ENCODE results near the gene SETBP1. TPM values are rescaled to one million over a fixed set of nuclear protein-coding genes. Genes with fewer than 3 reads are reported as not detected.

Gene SETBP1
- polyA plus RNA-seq, 1 experiment: 0.71 TPM

- H3K27me3 ChIP-seq (ENCODE audit: control insufficient read depth, insufficient read depth, low read length): peaks cover 3% of the 10 kb centered on the region
- CTCF ChIA-PET: interaction anchor here (1.3 kb wide), 1 partner anchor 296 kb away, joined by 5 read pairs; no protein-coding TSS in a partner anchor
- TF ChIP-seq CTCF (IDR thresholded peaks at IDR 0.05; ENCODE audit: low read depth, low read length): no peak
Observed at GRCh38 chr18:44917216-44918141, 236.8 kb downstream of the SETBP1 start.

GRCh38 chr18:44918142-44918476 is 237.4 kb downstream of the SETBP1 start:
- DNase-seq (ENCODE audit: low read depth, low spot score): no peak
- ChIA-PET CTCF (no interaction called here), POLR2A (no interaction called here)
- Histone ChIP-seq H3K27me3 (ENCODE audit: control insufficient read depth, insufficient read depth, low read length) (peaks cover 3% of the 10 kb centered on the region), H3K27ac (ENCODE audit: low read depth, low read length) (no peak overlapping the region), H3K9me3 (ENCODE audit: control insufficient read depth, insufficient read depth, low read length) (no peaks in the 10 kb centered on the region), H3K4me3 (ENCODE audit: low read depth, low read length) (no peak overlapping the region)
- TF ChIP-seq CTCF (IDR thresholded peaks at IDR 0.05; ENCODE audit: low read depth, low read length): no peak

More at GRCh38 chr18:44917216-44918141, 236.8 kb downstream of the SETBP1 start:
- POLR2A ChIA-PET: no interaction called here
- Histone ChIP-seq H3K9me3 (ENCODE audit: control insufficient read depth, insufficient read depth, low read length) (no peaks in the 10 kb centered on the region), H3K4me3 (ENCODE audit: low read depth, low read length) (no peak overlapping the region), H3K27ac (ENCODE audit: low read depth, low read length) (no peak overlapping the region)
- DNase-seq (ENCODE audit: low read depth, low spot score): no peak

DNA sequence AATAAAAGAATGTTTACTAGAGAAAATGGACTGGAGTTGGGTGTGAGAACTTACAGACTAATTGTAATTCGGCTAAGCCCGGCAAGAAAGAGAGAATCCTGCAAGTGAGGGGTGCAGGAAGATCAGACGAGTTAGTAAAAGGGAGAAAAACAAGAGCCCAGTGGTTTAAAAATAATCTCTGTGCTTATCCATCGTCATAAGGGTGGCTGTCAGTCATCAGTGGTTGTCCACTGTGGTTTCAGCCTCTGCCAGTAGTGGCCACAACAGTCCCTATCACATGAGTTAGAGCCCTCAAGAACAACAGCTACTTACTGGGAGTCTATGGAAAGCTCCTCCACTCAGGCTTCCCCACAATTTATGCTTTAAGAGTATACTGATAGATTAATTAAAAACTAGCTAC is 239.8 kb downstream of the SETBP1 start:
- DNase-seq (ENCODE audit: low read depth, low spot score): no peak
- POLR2A ChIA-PET: no interaction called here
- CTCF ChIA-PET: no interaction called here
- Histone ChIP-seq H3K27ac (ENCODE audit: low read depth, low read length) (no peak overlapping the region), H3K9me3 (ENCODE audit: control insufficient read depth, insufficient read depth, low read length) (no peaks in the 10 kb centered on the region), H3K27me3 (ENCODE audit: control insufficient read depth, insufficient read depth, low read length) (no peaks in the 10 kb centered on the region), H3K4me3 (ENCODE audit: low read depth, low read length) (no peak overlapping the region)
- TF ChIP-seq CTCF (IDR thresholded peaks at IDR 0.05; ENCODE audit: low read depth, low read length): no peak

GRCh38 chr18:44921974-44922373 is 241.3 kb downstream of the SETBP1 start:
- H3K9me3 ChIP-seq (ENCODE audit: control insufficient read depth, insufficient read depth, low read length): no peaks in the 10 kb centered on the region
- no peak overlapping the region for H3K27ac ChIP-seq (ENCODE audit: low read depth, low read length)
- POLR2A ChIA-PET: no interaction called here
- no peak for TF ChIP-seq CTCF (IDR thresholded peaks at IDR 0.05; ENCODE audit: low read depth, low read length)
- CTCF ChIA-PET: no interaction called here
- no peak for DNase-seq (ENCODE audit: low read depth, low spot score)
- H3K4me3 ChIP-seq (ENCODE audit: low read depth, low read length): no peak overlapping the region
- H3K27me3 ChIP-seq (ENCODE audit: control insufficient read depth, insufficient read depth, low read length): no peaks in the 10 kb centered on the region

- Histone ChIP-seq H3K27me3 (ENCODE audit: control insufficient read depth, insufficient read depth, low read length) (no peaks in the 10 kb centered on the region), H3K9me3 (ENCODE audit: control insufficient read depth, insufficient read depth, low read length) (no peaks in the 10 kb centered on the region), H3K27ac (ENCODE audit: low read depth, low read length) (no peak overlapping the region), H3K4me3 (ENCODE audit: low read depth, low read length) (no peak overlapping the region)
- ChIA-PET POLR2A (no interaction called here), CTCF (no interaction called here)
- TF ChIP-seq CTCF (IDR thresholded peaks at IDR 0.05; ENCODE audit: low read depth, low read length): no peak
- DNase-seq (ENCODE audit: low read depth, low spot score): no peak
Observed at GRCh38 chr18:44922968-44923367, 242.3 kb downstream of the SETBP1 start.

Data from AG04450 (cell line).